T47D (cell line): ENCODE measurements around the gene TPRX1.
A peak's percentile ranks its signal among the peaks of the same experiment; 100 is the strongest.
"Not testable (repeated sequence)": the region's sequence is repeated elsewhere in the genome, so short reads cannot be mapped to it uniquely, and the experiment has no call there.

ENCODE experiments used
- DNase-seq, 2 experiments: peaks; one replicate each; pipeline versions ENCODE4 v3.0.0 to v3.0.0-alpha.2; 2011 to 2012; ENCODE audit warnings: low read depth in 1 of 2, low spot score in 1 of 2
- JUND ChIP-seq: IDR thresholded peaks from 2 replicates; pipeline ENCODE4 v1.6.1; 2012; ENCODE audit warnings: low read depth
- in situ Hi-C: cut with HindIII; loops from 2 replicates; pipeline ENCODE4 v1.10.0; 2016; ENCODE audit warnings: low sequenced_read_pairs, low pct_unique_long_range_greater_than_20kb

Gene TPRX1

DNA sequence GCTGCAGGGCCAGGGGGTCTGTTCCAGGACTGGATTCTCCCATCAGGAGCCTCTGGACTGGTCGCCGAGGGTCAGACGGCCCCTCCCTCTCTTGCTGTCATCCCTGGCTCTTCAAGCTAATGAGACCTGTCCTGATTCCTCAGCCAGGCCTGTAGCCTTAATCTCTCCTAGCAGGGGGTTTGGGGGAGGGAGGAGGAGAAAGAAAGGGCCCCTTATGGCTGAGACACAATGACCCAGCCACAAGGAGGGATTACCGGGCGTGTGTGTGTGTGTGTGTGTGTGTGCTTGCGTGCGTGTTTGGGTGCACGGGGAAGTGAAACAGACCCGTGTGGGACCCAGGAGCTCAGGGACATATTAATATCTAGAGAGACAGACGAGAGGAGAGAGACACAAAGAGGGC is 15.5 kb upstream of the TPRX1 start:
- DNase-seq: no peak
- no peak for TF ChIP-seq JUND
- in situ Hi-C loops: no loop called here

DNA sequence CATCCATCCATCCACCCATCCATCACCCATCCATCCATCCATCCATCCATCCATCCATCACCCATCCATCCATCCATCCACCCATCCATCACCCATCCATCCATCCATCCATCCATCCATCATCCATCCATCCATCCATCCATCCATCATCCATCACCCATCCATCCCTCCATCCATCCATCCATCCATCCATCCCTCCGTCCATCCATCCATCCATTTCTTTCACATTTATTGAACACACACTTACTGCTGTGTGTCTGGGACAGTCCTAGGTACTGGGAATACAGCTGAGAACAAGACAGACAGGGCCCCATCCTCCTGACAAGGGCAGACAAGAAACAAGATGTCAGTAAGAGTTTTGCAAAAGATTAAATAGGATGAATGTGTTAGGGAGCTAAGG is 13.9 kb upstream of the TPRX1 start:
- in situ Hi-C loops: not testable (repeated sequence)

GRCh38 chr19:47816270-47816669 is 11.9 kb upstream of the TPRX1 start:
- DNase-seq, in situ Hi-C loops: not testable (repeated sequence)

More for the DNA sequence above, 13.9 kb upstream of the TPRX1 start:
- not testable (repeated sequence) for DNase-seq

- no peak for DNase-seq
- in situ Hi-C loops: no loop called here
- no peak for TF ChIP-seq JUND
These were observed 9.6 kb upstream of the TPRX1 start for GRCh38 chr19:47813995-47814328.

DNA sequence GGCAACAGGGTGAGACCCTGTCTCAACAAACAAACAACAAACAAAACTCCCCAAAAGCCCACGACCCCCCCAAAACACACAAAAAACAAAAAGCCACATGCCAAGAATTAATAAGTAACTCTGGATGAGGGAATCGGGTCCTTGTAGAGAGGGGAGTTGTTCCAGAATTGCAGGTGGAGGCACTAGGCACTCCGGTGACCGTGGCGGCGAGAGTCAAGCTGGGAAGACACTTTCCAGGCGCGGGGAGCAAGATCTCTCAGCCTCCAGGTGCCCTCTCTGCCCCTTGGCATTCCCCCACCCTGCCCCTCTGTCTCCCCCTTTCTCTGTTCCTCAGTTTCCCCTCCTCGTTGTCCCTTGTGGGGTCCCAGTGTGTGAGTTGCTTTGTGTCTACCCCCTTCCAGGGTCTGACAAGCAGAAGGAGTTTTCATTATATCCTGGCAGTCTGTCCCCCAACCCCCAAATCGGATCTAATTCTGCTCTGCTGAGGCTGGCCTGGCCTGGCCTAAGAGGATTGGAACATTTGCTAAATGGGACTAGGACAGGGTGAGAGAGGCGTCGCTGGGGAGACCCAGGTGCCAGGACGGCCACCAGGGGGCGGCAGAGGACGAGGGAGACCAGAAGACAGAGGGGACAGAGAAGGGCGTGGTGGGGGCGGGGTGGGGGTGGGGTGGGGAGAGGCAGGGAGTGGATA is 9.1 kb upstream of the TPRX1 start:
- TF ChIP-seq JUND: no peak
- DNase-seq: peak in 1 of 2 experiments; percentile 75
- in situ Hi-C loops: no loop called here

DNA sequence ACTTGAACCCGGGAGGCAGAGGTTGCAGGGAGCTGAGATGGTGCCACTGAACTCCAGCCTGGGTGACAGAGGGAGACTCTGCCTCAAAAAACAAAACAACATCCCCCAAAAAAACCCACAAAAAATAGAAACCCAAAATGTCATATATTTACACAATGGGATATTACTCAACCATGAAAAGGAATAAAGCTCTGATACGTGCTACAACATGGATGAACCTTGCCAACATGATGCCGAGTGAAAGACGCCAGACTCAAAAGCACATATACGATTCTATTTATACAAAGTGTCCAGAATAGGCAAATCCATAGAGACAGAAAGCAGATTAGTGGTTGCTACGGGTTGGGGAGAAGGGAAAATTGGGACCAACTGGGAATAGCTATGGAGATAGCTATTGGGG is 2.1 kb upstream of the TPRX1 start:
- TF ChIP-seq JUND: no peak
- in situ Hi-C loops: no loop called here

DNA sequence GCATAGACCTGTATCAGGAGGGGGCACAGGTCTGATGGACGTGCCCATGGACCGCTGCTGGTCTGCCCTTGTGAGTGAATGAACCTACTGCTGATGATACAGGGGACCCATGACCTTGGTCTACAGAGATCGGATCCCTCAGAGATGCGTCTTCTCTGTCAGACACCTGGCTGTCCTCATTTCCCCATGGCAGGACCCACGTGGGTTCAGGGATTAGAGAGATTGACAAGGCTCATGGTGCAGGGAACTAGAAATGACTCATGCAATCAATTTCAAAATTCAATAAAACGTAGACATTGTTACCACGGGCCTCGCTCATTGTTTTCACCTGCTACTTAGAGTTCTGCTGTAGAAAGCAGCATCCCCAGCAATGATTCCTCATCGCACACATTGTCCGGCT is 962 bp upstream of the TPRX1 start:
- no peak for DNase-seq
- in situ Hi-C loops: no loop called here
- TF ChIP-seq JUND: no peak

More for the DNA sequence above, 2.1 kb upstream of the TPRX1 start:
- DNase-seq: no peak

DNA sequence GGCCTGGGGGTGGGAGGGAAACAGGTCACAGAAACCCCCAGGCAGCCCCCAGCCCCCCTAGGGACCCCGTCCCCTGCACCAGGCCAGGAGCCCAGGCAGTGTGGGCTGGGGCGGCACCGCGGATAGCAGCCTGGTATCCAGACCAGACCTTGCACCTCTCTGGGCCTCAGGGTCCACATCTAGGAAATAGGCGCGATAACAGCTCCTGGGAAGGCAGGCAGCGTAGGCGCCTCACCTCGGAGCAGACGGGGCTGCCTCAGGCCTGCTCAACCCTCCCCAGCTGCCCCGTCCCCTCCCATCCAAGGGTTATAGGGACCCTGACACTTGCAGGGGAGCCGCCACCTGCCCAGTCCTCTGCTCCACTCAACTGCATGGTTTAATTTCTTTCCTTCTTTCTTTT is 680 bp downstream of the TPRX1 start:
- in situ Hi-C loops, DNase-seq: not testable (repeated sequence)

GRCh38 chr19:47803148-47803547 is 1.2 kb downstream of the TPRX1 start:
- in situ Hi-C loops: not testable (repeated sequence)

DNA sequence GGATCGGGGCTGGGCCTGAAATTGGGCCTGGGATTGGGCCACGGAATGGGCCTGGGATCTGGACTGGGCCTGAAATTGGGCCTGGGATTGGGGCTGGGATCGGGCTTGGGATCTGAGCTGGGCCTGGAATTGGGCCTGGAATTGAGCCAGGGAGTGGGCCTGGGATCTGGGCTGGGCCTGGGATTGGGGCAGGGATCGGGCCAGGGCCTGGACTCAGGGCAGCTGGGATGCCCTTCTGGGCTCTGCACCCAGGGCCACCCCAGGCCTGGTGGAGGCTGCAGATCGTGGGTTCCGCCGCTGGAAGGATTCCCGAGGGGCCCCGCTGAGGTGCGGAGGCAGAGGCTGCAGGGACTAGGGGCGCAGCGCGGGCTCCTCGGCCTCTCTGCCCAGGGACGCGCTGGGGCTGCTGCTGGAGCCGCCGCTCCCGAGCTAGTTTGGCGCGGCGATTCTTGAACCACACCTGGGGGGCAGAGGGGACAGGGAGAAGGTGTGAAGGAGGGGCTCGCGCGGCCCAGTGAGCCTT is 1.8 kb downstream of the TPRX1 start:
- in situ Hi-C loops: no loop called here
- DNase-seq: no peak
- no peak for TF ChIP-seq JUND

More at GRCh38 chr19:47803148-47803547, 1.2 kb downstream of the TPRX1 start:
- not testable (repeated sequence) for DNase-seq

- TF ChIP-seq JUND: no peak
- in situ Hi-C loops: no loop called here
- DNase-seq: no peak
These were observed 3.1 kb downstream of the TPRX1 start for GRCh38 chr19:47801270-47801669.

DNA sequence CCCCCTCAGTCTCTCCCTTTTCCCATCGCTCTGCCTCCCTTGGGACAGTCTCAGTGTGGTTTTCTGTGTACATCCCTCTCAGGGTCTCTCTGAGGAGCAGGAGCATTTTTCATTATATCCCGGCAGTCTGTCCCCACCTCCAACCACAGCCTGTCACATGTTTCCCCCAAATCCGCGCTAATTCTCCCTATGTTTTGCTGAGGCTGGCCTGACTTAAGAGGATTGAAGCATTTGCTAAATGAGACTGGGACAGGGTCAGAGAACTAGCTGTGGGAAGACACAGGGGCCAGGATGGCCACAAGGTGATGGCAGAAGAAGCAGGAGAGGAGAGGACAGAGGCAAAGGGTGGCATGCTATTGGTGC is 5.5 kb downstream of the TPRX1 start:
- no peak for TF ChIP-seq JUND
- DNase-seq: no peak
- in situ Hi-C loops: no loop called here

DNA sequence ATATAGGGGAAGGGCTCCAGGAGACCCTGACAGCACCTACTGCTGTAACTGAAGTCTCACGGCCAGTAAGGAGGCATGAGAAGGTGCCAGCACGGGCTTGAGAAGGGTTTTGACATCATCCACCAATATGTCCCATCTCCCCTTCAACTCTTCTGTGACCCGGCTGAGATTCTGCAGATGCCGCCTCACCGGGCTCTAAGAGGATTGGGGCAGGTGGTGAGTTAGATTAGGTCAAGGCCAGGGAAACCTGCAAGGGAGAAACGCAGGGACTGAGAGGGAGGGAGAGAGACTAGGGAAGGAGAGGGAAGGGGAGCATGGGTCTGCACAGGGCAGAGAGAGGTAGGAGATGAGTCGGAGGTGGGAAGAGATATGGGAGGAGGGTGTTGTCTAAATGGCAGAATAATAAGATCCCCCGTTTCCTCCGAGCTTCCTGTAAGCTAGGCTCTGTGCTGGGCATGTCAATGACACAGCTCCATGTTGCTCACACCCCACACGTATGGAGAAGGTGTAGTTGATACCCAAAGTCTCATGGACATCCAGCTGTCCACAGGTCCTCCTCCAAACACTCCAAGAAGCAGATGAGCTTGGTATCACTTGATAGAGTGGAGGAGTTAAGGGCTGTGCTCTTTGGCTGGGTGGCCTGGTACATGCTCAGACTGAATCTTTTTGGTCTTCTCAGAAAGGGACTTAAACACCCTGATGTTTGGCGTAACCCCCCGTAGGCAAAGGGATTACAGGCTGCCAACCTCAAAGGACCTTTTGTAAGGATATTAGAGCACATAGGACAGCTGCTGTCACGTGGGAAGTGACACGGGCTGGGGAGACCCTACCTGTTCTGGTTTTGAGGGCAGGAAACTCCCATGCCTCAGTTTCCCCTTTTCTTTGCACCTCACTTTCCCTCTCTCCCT is 6.1 kb downstream of the TPRX1 start:
- DNase-seq: no peak
- in situ Hi-C loops: no loop called here
- TF ChIP-seq JUND: no peak
